Stimulated activated naive CD8-positive, alpha-beta T cell treated with anti-CD3 and anti-CD28 coated beads, Interleukin-15, Interleukin-2, amounts not matched to agents 100 ng/mL and 50 ng/mL, for 24 hours (primary cell): ENCODE data around the gene CNGA1.
"Not testable (repeated sequence)": the region's sequence is repeated elsewhere in the genome, so short reads cannot be mapped to it uniquely, and the experiment has no call there.

Experiments
- H3K27ac Mint-ChIP-seq: one replicate; pipeline ENCODE4 v1.8.0; 2021; ENCODE audit warnings: mild to moderate bottlenecking, mixed read lengths
- H3K27me3 Mint-ChIP-seq: one replicate; pipeline ENCODE4 v1.8.0; 2021; ENCODE audit warnings: mixed read lengths
- H3K36me3 Mint-ChIP-seq: one replicate; pipeline ENCODE4 v1.8.0; 2021; ENCODE audit warnings: low read depth, mixed read lengths
- H3K4me1 Mint-ChIP-seq: one replicate; pipeline ENCODE4 v1.8.0; 2021; ENCODE audit warnings: low read depth, mixed read lengths
- H3K4me3 Mint-ChIP-seq: one replicate; pipeline ENCODE4 v1.8.0; 2021; ENCODE audit warnings: mild to moderate bottlenecking, mixed read lengths
- H3K9me3 Mint-ChIP-seq: one replicate; pipeline ENCODE4 v1.8.0; 2021; ENCODE audit warnings: mixed read lengths

The CNGA1 gene

GRCh38 chr4:48017108-48017571, 659 bp upstream of the CNGA1 start:
- H3K27me3 Mint-ChIP-seq: peaks cover 32% of the 10 kb centered on the region
- H3K36me3 Mint-ChIP-seq: no peaks in the 10 kb centered on the region
- peak overlapping the region; percentile 84 for H3K4me3 Mint-ChIP-seq
- H3K4me1 Mint-ChIP-seq: peaks cover 37% of the 10 kb centered on the region
- peak overlapping the region; percentile 58 for H3K27ac Mint-ChIP-seq
- H3K9me3 Mint-ChIP-seq: no peaks in the 10 kb centered on the region

GRCh38 chr4:48015678-48016077, 803 bp downstream of the CNGA1 start:
- H3K4me3 Mint-ChIP-seq: peak overlapping the region; percentile 84
- H3K4me1 Mint-ChIP-seq: peaks cover 25% of the 10 kb centered on the region
- peaks cover 35% of the 10 kb centered on the region for H3K27me3 Mint-ChIP-seq
- no peaks in the 10 kb centered on the region for H3K36me3 Mint-ChIP-seq
- H3K9me3 Mint-ChIP-seq: no peaks in the 10 kb centered on the region
- no peak overlapping the region for H3K27ac Mint-ChIP-seq

GRCh38 chr4:48015216-48015615, 1.3 kb downstream of the CNGA1 start:
- no peak overlapping the region for H3K4me3 Mint-ChIP-seq
- H3K27ac Mint-ChIP-seq: no peak overlapping the region
- H3K9me3 Mint-ChIP-seq: no peaks in the 10 kb centered on the region
- H3K36me3 Mint-ChIP-seq: no peaks in the 10 kb centered on the region
- H3K27me3 Mint-ChIP-seq: peaks cover 35% of the 10 kb centered on the region
- peaks cover 21% of the 10 kb centered on the region for H3K4me1 Mint-ChIP-seq

GRCh38 chr4:48012824-48013223, 3.7 kb downstream of the CNGA1 start:
- H3K27me3 Mint-ChIP-seq: peaks cover 24% of the 10 kb centered on the region
- H3K4me3 Mint-ChIP-seq: no peak overlapping the region
- H3K9me3 Mint-ChIP-seq: no peaks in the 10 kb centered on the region
- H3K36me3 Mint-ChIP-seq: no peaks in the 10 kb centered on the region
- no peak overlapping the region for H3K27ac Mint-ChIP-seq
- peaks cover 11% of the 10 kb centered on the region for H3K4me1 Mint-ChIP-seq

GRCh38 chr4:48011722-48012121, 4.8 kb downstream of the CNGA1 start:
- Mint-ChIP-seq H3K27ac (no peak overlapping the region), H3K4me3 (no peak overlapping the region), H3K4me1 (peaks cover 7% of the 10 kb centered on the region), H3K36me3 (no peaks in the 10 kb centered on the region), H3K9me3 (no peaks in the 10 kb centered on the region), H3K27me3 (peaks cover 24% of the 10 kb centered on the region)

- not testable (repeated sequence) for H3K4me3 Mint-ChIP-seq, H3K4me1 Mint-ChIP-seq, H3K36me3 Mint-ChIP-seq, H3K9me3 Mint-ChIP-seq, H3K27ac Mint-ChIP-seq
- H3K27me3 Mint-ChIP-seq: peaks cover 24% of the 10 kb centered on the region
Observed at GRCh38 chr4:48010906-48011305, 5.6 kb downstream of the CNGA1 start.

- no peak overlapping the region for H3K4me3 Mint-ChIP-seq
- peaks cover 8% of the 10 kb centered on the region for H3K9me3 Mint-ChIP-seq
- no peaks in the 10 kb centered on the region for H3K4me1 Mint-ChIP-seq
- peaks cover 5% of the 10 kb centered on the region for H3K36me3 Mint-ChIP-seq
- peaks cover 11% of the 10 kb centered on the region for H3K27me3 Mint-ChIP-seq
- H3K27ac Mint-ChIP-seq: no peak overlapping the region
Observed at GRCh38 chr4:48008021-48008596, 8.4 kb downstream of the CNGA1 start.

- H3K4me1 Mint-ChIP-seq: no peaks in the 10 kb centered on the region
- H3K9me3 Mint-ChIP-seq: peaks cover 8% of the 10 kb centered on the region
- no peak overlapping the region for H3K4me3 Mint-ChIP-seq
- H3K27ac Mint-ChIP-seq: no peak overlapping the region
- H3K27me3 Mint-ChIP-seq: peaks cover 4% of the 10 kb centered on the region
- H3K36me3 Mint-ChIP-seq: peaks cover 5% of the 10 kb centered on the region
Observed at GRCh38 chr4:48005781-48006180, 10.7 kb downstream of the CNGA1 start.

- not testable (repeated sequence) for H3K9me3 Mint-ChIP-seq, H3K27me3 Mint-ChIP-seq, H3K4me3 Mint-ChIP-seq
Observed at GRCh38 chr4:48003568-48003967, 12.9 kb downstream of the CNGA1 start.

GRCh38 chr4:48002267-48002666, 14.2 kb downstream of the CNGA1 start:
- no peak overlapping the region for H3K4me3 Mint-ChIP-seq
- no peak overlapping the region for H3K27ac Mint-ChIP-seq
- H3K27me3 Mint-ChIP-seq: no peaks in the 10 kb centered on the region
- peaks cover 8% of the 10 kb centered on the region for H3K36me3 Mint-ChIP-seq
- peaks cover 13% of the 10 kb centered on the region for H3K9me3 Mint-ChIP-seq
- H3K4me1 Mint-ChIP-seq: no peaks in the 10 kb centered on the region

More at GRCh38 chr4:48003568-48003967, 12.9 kb downstream of the CNGA1 start:
- H3K27ac Mint-ChIP-seq, H3K36me3 Mint-ChIP-seq, H3K4me1 Mint-ChIP-seq: not testable (repeated sequence)

GRCh38 chr4:47996021-47996420, 20.5 kb downstream of the CNGA1 start:
- Mint-ChIP-seq H3K36me3 (peaks cover 7% of the 10 kb centered on the region), H3K27ac (no peak overlapping the region), H3K9me3 (peaks cover 15% of the 10 kb centered on the region), H3K4me1 (peaks cover 6% of the 10 kb centered on the region), H3K27me3 (no peaks in the 10 kb centered on the region), H3K4me3 (no peak overlapping the region)

GRCh38 chr4:47992475-47992874, 24.0 kb downstream of the CNGA1 start:
- H3K27me3 Mint-ChIP-seq, H3K4me1 Mint-ChIP-seq, H3K36me3 Mint-ChIP-seq, H3K27ac Mint-ChIP-seq, H3K4me3 Mint-ChIP-seq: not testable (repeated sequence)
- H3K9me3 Mint-ChIP-seq: peaks cover 19% of the 10 kb centered on the region

GRCh38 chr4:47990145-47990544, 26.3 kb downstream of the CNGA1 start:
- H3K36me3 Mint-ChIP-seq: peaks cover 4% of the 10 kb centered on the region
- H3K4me1 Mint-ChIP-seq: peaks cover 6% of the 10 kb centered on the region

GRCh38 chr4:47974566-47974965, 41.9 kb downstream of the CNGA1 start:
- Mint-ChIP-seq H3K4me3 (no peak overlapping the region), H3K36me3 (no peaks in the 10 kb centered on the region), H3K9me3 (no peaks in the 10 kb centered on the region), H3K27ac (no peak overlapping the region), H3K27me3 (peaks cover 23% of the 10 kb centered on the region), H3K4me1 (no peaks in the 10 kb centered on the region)

More at GRCh38 chr4:47990145-47990544, 26.3 kb downstream of the CNGA1 start:
- H3K27me3 Mint-ChIP-seq: peaks cover 11% of the 10 kb centered on the region
- H3K9me3 Mint-ChIP-seq: peaks cover 19% of the 10 kb centered on the region
- no peak overlapping the region for H3K27ac Mint-ChIP-seq
- H3K4me3 Mint-ChIP-seq: no peak overlapping the region

- Mint-ChIP-seq H3K27me3 (peaks cover 23% of the 10 kb centered on the region), H3K4me1 (no peaks in the 10 kb centered on the region), H3K4me3 (no peak overlapping the region), H3K9me3 (no peaks in the 10 kb centered on the region), H3K27ac (no peak overlapping the region), H3K36me3 (no peaks in the 10 kb centered on the region)
Observed at GRCh38 chr4:47972721-47973120, 43.8 kb downstream of the CNGA1 start.

- H3K27ac Mint-ChIP-seq: no peak overlapping the region
- no peaks in the 10 kb centered on the region for H3K9me3 Mint-ChIP-seq
- H3K27me3 Mint-ChIP-seq: peaks cover 23% of the 10 kb centered on the region
- H3K4me1 Mint-ChIP-seq: no peaks in the 10 kb centered on the region
- H3K4me3 Mint-ChIP-seq: no peak overlapping the region
- no peaks in the 10 kb centered on the region for H3K36me3 Mint-ChIP-seq
Observed at GRCh38 chr4:47972181-47972580, 44.3 kb downstream of the CNGA1 start.
